Neural crest cell (in vitro differentiated cells): ENCODE results near the gene CADPS. TPM values are rescaled to one million over a fixed set of nuclear protein-coding genes. Genes with fewer than 3 reads are reported as not detected.
A peak's percentile ranks its signal among the peaks of the same experiment; 100 is the strongest.

Source experiments
- DNase-seq: peaks from one replicate; pipeline ENCODE4 v3.0.0; 2021; ENCODE audit warnings: low read depth, mixed read lengths, low spot score
- H3K27ac Mint-ChIP-seq: one replicate; pipeline ENCODE4 v1.8.0; 2021; ENCODE audit warnings: mild to moderate bottlenecking, mixed read lengths; ENCODE audit not compliant: unreplicated experiment
- H3K27me3 Mint-ChIP-seq: 2 replicates; pipeline ENCODE4 v1.8.0; 2021; ENCODE audit warnings: low read depth, mild to moderate bottlenecking, mixed read lengths
- H3K36me3 Mint-ChIP-seq: 2 replicates; pipeline ENCODE4 v1.8.0; 2021; ENCODE audit warnings: low read depth, mild to moderate bottlenecking, mixed read lengths
- H3K4me1 Mint-ChIP-seq: 2 replicates; pipeline ENCODE4 v1.8.0; 2021; ENCODE audit warnings: mixed read lengths
- H3K4me3 Mint-ChIP-seq: one replicate; pipeline ENCODE4 v1.8.0; 2021; ENCODE audit warnings: mild to moderate bottlenecking, mixed read lengths
- H3K9me3 Mint-ChIP-seq: 2 replicates; pipeline ENCODE4 v1.8.0; 2021; ENCODE audit warnings: mixed read lengths
- CTCF ChIP-seq: fragments of 200-600 bp; sonication (generic); conservative IDR thresholded peaks from 2 replicates; pipeline ENCODE4 v1.5.0; 2021; ENCODE audit warnings: antibody characterized with exemption, mild to moderate bottlenecking
- total RNA-seq: library from RNA; stranded (reverse); gene quantifications from 2 replicates; pipeline ENCODE4 v1.2.1, GENCODE V29; 2021

The CADPS gene
- total RNA-seq, 1 donor from 2014 or later: 9.3 TPM

- H3K27me3 Mint-ChIP-seq: peaks cover 55% of the 10 kb centered on the region
Measured at GRCh38 chr3:62416144-62416543, 459.1 kb downstream of the CADPS start.

GRCh38 chr3:62415312-62415801 lies 459.9 kb downstream of the CADPS start:
- Mint-ChIP-seq H3K27me3 (peaks cover 48% of the 10 kb centered on the region), H3K9me3 (no peaks in the 10 kb centered on the region), H3K27ac (peak overlapping the region; percentile 81), H3K36me3 (no peaks in the 10 kb centered on the region), H3K4me1 (peaks cover 46% of the 10 kb centered on the region), H3K4me3 (peak overlapping the region; percentile 82)
- peak; percentile 10 for DNase-seq
- no peak for TF ChIP-seq CTCF

More at GRCh38 chr3:62416144-62416543, 459.1 kb downstream of the CADPS start:
- H3K4me1 Mint-ChIP-seq: peaks cover 54% of the 10 kb centered on the region
- no peak for TF ChIP-seq CTCF
- no peak for DNase-seq
- no peaks in the 10 kb centered on the region for H3K36me3 Mint-ChIP-seq
- no peak overlapping the region for H3K27ac Mint-ChIP-seq
- no peaks in the 10 kb centered on the region for H3K9me3 Mint-ChIP-seq
- H3K4me3 Mint-ChIP-seq: peak overlapping the region; percentile 82

GRCh38 chr3:62414786-62415185 lies 460.4 kb downstream of the CADPS start:
- Mint-ChIP-seq H3K27me3 (peaks cover 48% of the 10 kb centered on the region), H3K4me3 (peak overlapping the region; percentile 82)
- peak; percentile 41 for DNase-seq

GRCh38 chr3:62413687-62414086 lies 461.5 kb downstream of the CADPS start:
- no peak for TF ChIP-seq CTCF
- no peak for DNase-seq
- Mint-ChIP-seq H3K27ac (no peak overlapping the region), H3K36me3 (no peaks in the 10 kb centered on the region), H3K9me3 (no peaks in the 10 kb centered on the region), H3K4me1 (peaks cover 36% of the 10 kb centered on the region), H3K27me3 (peaks cover 49% of the 10 kb centered on the region), H3K4me3 (no peak overlapping the region)

More at GRCh38 chr3:62414786-62415185, 460.4 kb downstream of the CADPS start:
- Mint-ChIP-seq H3K9me3 (no peaks in the 10 kb centered on the region), H3K27ac (peak overlapping the region; percentile 81), H3K36me3 (no peaks in the 10 kb centered on the region), H3K4me1 (peaks cover 42% of the 10 kb centered on the region)
- TF ChIP-seq CTCF: no peak

- H3K4me3 Mint-ChIP-seq: no peak overlapping the region
- peaks cover 60% of the 10 kb centered on the region for H3K27me3 Mint-ChIP-seq
- TF ChIP-seq CTCF: no peak
- no peaks in the 10 kb centered on the region for H3K9me3 Mint-ChIP-seq
- no peaks in the 10 kb centered on the region for H3K36me3 Mint-ChIP-seq
- H3K4me1 Mint-ChIP-seq: no peaks in the 10 kb centered on the region
- no peak for DNase-seq
- H3K27ac Mint-ChIP-seq: no peak overlapping the region
Measured at GRCh38 chr3:62406945-62407344, 468.3 kb downstream of the CADPS start.
